ENCODE measurements around the gene CD320. TPM values are rescaled to one million over a fixed set of nuclear protein-coding genes. Genes with fewer than 3 reads are reported as not detected.

CD320 gene
- total RNA-seq, 1 donor from 2014 or later = 16.7 TPM

DNA sequence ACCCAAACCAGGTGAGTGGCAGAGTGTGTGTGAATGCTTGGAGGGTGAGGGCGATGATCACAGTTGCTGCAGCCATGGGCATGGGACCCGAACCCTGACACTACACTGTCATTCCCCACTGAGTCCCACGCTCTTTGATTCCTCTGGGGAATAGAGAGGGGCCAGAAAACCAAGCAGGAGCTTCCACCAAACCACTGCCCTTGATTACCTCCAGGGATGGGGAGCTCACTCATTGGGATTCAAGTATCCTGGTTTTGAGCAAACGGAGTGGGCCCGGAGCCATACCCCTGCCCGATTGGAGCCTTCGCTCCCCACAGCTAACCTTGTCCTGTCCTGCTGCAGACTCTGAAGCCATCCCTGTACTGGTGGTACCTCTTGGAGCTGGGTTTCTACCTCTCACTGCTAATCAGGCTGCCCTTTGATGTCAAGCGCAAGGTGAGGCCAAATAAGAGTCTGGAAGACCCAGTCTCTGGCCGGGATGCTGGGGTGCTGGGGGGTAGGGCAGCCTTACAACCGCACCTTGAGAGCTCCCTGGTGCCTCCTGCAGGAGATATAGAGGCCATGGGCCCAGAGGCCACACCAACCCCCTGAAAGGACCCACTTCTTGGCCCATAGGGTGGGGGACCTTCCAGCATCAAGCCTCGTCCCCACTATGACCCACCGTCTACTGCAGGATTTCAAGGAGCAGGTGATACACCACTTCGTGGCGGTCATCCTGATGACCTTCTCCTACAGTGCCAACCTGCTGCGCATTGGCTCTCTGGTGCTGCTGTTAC, 51.7 kb downstream of the CD320 start:
- DNase-seq (ENCODE audit: low spot score in 2 of 2) (no peak), FAIRE-seq (no peak)

DNA sequence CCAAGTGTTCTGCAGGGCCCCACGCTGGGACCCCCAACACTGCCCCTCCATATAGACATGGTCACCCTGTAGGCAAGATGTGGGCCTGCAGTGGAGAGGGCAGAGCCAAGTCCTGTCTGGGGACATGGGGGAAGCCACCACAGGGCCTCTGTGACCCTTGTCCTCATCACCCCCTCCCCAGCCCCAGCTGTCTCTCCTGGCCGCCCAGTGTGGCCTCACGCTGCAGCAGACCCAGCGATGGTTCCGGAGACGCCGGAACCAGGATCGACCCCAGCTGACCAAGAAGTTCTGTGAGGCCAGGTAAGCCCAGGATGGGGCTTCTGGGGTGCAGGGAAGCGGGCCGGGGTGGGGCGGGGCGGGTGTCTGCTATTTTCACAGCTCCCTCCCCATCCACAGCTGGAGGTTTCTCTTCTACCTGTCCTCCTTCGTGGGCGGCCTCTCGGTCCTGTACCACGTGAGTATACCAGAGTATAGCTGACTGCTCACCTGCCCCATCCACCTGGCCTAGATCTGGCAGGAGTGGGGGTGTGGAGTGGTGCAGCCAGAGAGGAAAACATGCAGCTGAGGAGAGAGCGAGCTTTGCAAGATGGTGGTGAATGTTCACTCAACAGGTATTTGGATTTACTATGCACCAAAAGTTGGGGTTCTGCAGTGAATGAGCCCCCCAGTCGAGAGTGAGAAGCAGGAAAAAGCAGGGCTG, 52.6 kb downstream of the CD320 start:
- FAIRE-seq (no peak), DNase-seq (ENCODE audit: low spot score in 2 of 2) (no peak)

DNA sequence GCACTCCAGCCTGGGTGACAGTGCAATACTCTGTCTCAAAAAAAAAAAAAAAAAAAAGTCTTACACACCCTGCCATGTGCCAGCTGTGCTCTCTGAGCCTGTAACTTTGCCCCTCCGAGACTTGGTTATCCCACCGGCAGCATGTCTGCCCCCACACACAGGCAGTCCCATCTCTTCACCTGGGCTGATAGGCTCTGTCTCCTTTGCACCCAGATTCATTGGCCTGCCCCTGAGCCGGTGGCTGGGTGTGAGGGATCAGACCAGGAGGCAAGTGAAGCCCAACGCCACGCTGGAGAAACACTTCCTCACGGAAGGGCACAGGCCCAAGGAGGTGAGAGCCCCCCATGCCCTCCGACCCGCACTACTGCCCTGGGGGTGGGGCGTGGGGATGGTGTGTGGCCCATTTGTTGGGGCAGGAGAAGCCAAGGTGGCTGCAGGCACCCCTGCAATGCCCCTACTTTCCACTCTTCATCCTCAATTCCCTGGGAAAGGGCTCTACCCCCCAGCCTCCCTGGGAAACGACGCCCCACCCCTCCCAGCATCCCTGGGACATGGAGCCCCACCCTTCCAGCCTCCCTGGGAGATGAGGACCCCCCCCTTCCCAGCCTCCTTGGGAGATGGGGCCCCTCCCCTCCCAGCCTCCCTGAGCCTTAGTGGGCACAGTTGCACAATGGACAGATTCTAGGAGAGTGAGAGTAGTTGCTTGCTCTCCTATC, 53.7 kb downstream of the CD320 start:
- DNase-seq (ENCODE audit: low spot score in 2 of 2) (no peak), FAIRE-seq (no peak)

DNA sequence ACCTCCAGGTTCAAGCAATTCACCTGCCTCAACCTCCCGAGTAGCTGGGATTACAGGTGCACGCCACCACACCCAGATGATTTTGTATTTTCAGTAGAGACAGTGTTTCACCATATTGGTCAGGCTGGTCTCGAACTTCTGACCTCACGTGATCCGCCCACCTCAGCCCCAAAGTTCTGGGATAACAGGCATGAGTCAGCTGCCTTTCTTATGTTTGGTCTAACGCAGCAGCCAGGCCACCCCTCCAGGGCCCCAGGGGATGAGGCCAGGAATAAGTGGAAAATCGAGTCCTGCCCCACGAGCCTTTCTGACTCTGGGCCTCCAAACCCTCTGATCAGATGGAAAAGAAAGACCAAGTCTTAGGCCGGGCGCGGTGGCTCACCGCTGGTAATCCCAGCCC, 54.5 kb downstream of the CD320 start:
- DNase-seq (ENCODE audit: low spot score in 2 of 2) (no peak), FAIRE-seq (no peak)

DNA sequence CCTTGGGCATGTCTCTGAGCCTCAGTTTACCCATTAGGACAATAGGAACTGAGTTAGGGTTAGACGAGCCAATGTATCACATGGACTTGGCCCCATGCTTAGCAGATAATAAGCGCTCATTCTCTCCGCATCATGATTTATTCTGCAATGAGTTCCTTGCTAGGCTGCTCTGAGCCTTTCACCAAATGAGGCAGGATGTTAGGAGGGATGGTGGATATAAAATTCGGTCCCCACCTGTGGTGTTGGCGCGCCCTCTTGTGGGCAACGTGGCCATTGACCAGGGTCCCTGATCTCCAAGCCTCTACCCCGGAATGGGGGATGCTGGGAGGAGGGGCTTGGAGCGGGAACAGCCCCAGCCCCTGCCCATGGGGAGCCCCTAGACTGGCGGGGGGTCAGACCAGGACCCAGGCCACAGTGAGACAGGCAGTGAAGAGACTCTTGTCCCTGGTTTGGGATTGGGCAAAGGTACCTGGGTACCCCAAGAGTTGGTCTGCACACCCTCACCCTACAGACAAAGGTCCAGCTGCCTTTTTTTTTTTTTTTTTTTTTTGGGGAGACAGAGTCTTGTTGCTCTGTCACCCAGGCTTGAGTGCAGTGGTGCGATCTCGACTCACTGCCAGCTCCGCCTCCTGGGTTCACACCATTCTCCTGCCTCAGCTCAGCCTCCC, 55.1 kb downstream of the CD320 start:
- peak; percentile 70 to 86 for DNase-seq (ENCODE audit: low spot score in 2 of 2)
- no peak for FAIRE-seq

Other genes with a start within 250 kb of the CD320 start
- gene FBN3, start 158.8 kb downstream of the CD320 start, total RNA-seq = 28.1 TPM
- gene CERS4, start 99.0 kb downstream of the CD320 start, total RNA-seq = 57.9 TPM
- gene NDUFA7, start 13.0 kb upstream of the CD320 start, total RNA-seq = 7.3 TPM
- 157 TPM for gene RPS28, start 13.1 kb upstream of the CD320 start, total RNA-seq
- 2.4 TPM for gene KANK3, start 34.9 kb upstream of the CD320 start, total RNA-seq
- 0.82 TPM for gene ANGPTL4, start 55.8 kb upstream of the CD320 start, total RNA-seq
- 90.5 TPM for gene RAB11B, start 82.0 kb upstream of the CD320 start, total RNA-seq
- gene MARCHF2, start 104.9 kb upstream of the CD320 start, total RNA-seq = 49.3 TPM
- gene HNRNPM, start 136.6 kb upstream of the CD320 start, total RNA-seq = 66.4 TPM
- not detected for gene PRAM1, start 194.3 kb upstream of the CD320 start, total RNA-seq
- gene ZNF414, start 205.8 kb upstream of the CD320 start, total RNA-seq = 2.4 TPM

All from frontal cortex (tissue), 4 donors.